HEK293 (cell line): ENCODE results near the gene MSH2.
"Not testable (repeated sequence)": the region's sequence is repeated elsewhere in the genome, so short reads cannot be mapped to it uniquely, and the experiment has no call there.

Source experiments
- CTCF ChIA-PET: fragments of 350-600 bp; formaldehyde crosslinking; extraction: SDS; loops from one replicate; lab custom pipeline; 2021; ENCODE audit warnings: antibody characterized with exemption; lab: Yijun Ruan, JAX
- POLR2A ChIA-PET: fragments of 300-600 bp; formaldehyde crosslinking; extraction: SDS; loops from one replicate; lab custom pipeline; 2020; ENCODE audit warnings: antibody characterized with exemption, inconsistent platforms; lab: Yijun Ruan, JAX
- H3K27ac ChIP-seq: fragments of 200-500 bp; sonication (Bioruptor generic); 2 replicates; pipeline ENCODE4 v1.5.1; 2014; ENCODE audit warnings: low read depth, low read length, control low read depth, inconsistent platforms; ENCODE audit errors: extremely low read depth
- H3K36me3 ChIP-seq, 2 experiments: fragments of 200-500 bp in 1 of 2; sonication (Bioruptor generic) in 1 of 2; 1 replicate in 1 of 2; 2 replicates in 1 of 2; pipeline ENCODE4 v1.5.1; 2014 to 2017; ENCODE audit warnings: inconsistent platforms in 2 of 2, low read length in 2 of 2; ENCODE audit not compliant: control insufficient read depth in 2 of 2, insufficient read depth in 1 of 2
- H3K4me1 ChIP-seq: fragments of 200-500 bp; sonication (Bioruptor generic); 2 replicates; pipeline ENCODE4 v1.5.1; 2014; ENCODE audit warnings: mild to moderate bottlenecking, low read length, inconsistent platforms; ENCODE audit not compliant: control insufficient read depth, insufficient read depth
- H3K4me3 ChIP-seq: 2 replicates; pipeline ENCODE4 v1.5.1; 2011; ENCODE audit warnings: low read depth, mild to moderate bottlenecking, control low read depth, low read length, moderate library complexity
- H3K9me3 ChIP-seq: fragments of 200-500 bp; sonication (Bioruptor generic); 2 replicates; pipeline ENCODE4 v1.5.1; 2014; ENCODE audit warnings: low read depth, low read length, inconsistent platforms; ENCODE audit not compliant: control insufficient read depth, insufficient read depth
- INSM2 ChIP-seq: fragments of 450-650 bp; formaldehyde crosslinking; IDR thresholded peaks from 2 replicates; pipeline ENCODE4 v1.5.1; 2016; ENCODE audit warnings: missing biosample characterization, missing genetic modification characterization
- REPIN1 ChIP-seq: fragments of 450-650 bp; formaldehyde crosslinking; IDR thresholded peaks from 2 replicates; pipeline ENCODE4 v1.5.1; 2017; ENCODE audit warnings: missing biosample characterization, missing genetic modification characterization, low read depth
- SCRT2 ChIP-seq: fragments of 450-650 bp; formaldehyde crosslinking; IDR thresholded peaks from 2 replicates; pipeline ENCODE4 v1.5.1; 2016; ENCODE audit warnings: missing biosample characterization, missing genetic modification characterization
- SP3 ChIP-seq: fragments of 450-650 bp; formaldehyde crosslinking; IDR thresholded peaks from 2 replicates; pipeline ENCODE4 v1.5.1; 2016; ENCODE audit warnings: missing biosample characterization, missing genetic modification characterization
- YY2 ChIP-seq: fragments of 450-650 bp; formaldehyde crosslinking; IDR thresholded peaks from 2 replicates; pipeline ENCODE4 v1.5.1; 2016; ENCODE audit warnings: missing biosample characterization, missing genetic modification characterization
- ZBTB21 ChIP-seq: fragments of 450-650 bp; formaldehyde crosslinking; IDR thresholded peaks from 2 replicates; pipeline ENCODE4 v1.5.1; 2017; ENCODE audit warnings: missing biosample characterization, missing genetic modification characterization
- ZBTB44 ChIP-seq: fragments of 450-650 bp; IDR thresholded peaks from 2 replicates; pipeline ENCODE4 v1.5.1; 2018; ENCODE audit warnings: missing biosample characterization, mild to moderate bottlenecking, missing genetic modification characterization
- ZNF114 ChIP-seq: fragments of 450-650 bp; formaldehyde crosslinking; IDR thresholded peaks from 2 replicates; pipeline ENCODE4 v1.5.0; 2017; ENCODE audit warnings: missing biosample characterization, missing genetic modification characterization
- ZNF184 ChIP-seq: fragments of 450-650 bp; IDR thresholded peaks from 2 replicates; pipeline ENCODE4 v1.5.1; 2018; ENCODE audit warnings: missing biosample characterization, mild to moderate bottlenecking, missing genetic modification characterization
- ZNF2 ChIP-seq: fragments of 450-650 bp; formaldehyde crosslinking; IDR thresholded peaks from 2 replicates; pipeline ENCODE4 v1.5.1; 2016; ENCODE audit warnings: missing biosample characterization, missing genetic modification characterization
- ZNF280D ChIP-seq: fragments of 450-650 bp; formaldehyde crosslinking; IDR thresholded peaks from 2 replicates; pipeline ENCODE4 v1.5.1; 2016; ENCODE audit warnings: missing biosample characterization, missing genetic modification characterization
- ZNF292 ChIP-seq: fragments of 450-650 bp; formaldehyde crosslinking; IDR thresholded peaks from 2 replicates; pipeline ENCODE4 v1.5.1; 2016; ENCODE audit warnings: low read depth, missing biosample characterization, missing genetic modification characterization, borderline replicate concordance
- ZNF354C ChIP-seq: fragments of 450-650 bp; formaldehyde crosslinking; IDR thresholded peaks from 2 replicates; pipeline ENCODE4 v1.5.1; 2016; ENCODE audit warnings: missing biosample characterization, missing genetic modification characterization, low read depth, borderline replicate concordance
- ZNF362 ChIP-seq: fragments of 450-650 bp; formaldehyde crosslinking; IDR thresholded peaks from 2 replicates; pipeline ENCODE4 v1.5.1; 2016; ENCODE audit warnings: missing biosample characterization, missing genetic modification characterization
- ZNF433 ChIP-seq: fragments of 450-650 bp; formaldehyde crosslinking; IDR thresholded peaks from 2 replicates; pipeline ENCODE4 v1.5.1; 2016; ENCODE audit warnings: missing biosample characterization, missing genetic modification characterization, low read depth
- ZNF510 ChIP-seq: fragments of 450-650 bp; formaldehyde crosslinking; IDR thresholded peaks from 2 replicates; pipeline ENCODE4 v1.5.1; 2018; ENCODE audit warnings: mild to moderate bottlenecking, missing genetic modification characterization, missing biosample characterization; ENCODE audit not compliant: insufficient replicate concordance
- ZNF530 ChIP-seq: fragments of 450-650 bp; formaldehyde crosslinking; IDR thresholded peaks from 2 replicates; pipeline ENCODE4 v1.5.1; 2016; ENCODE audit warnings: low read depth, missing biosample characterization, missing genetic modification characterization
- ZNF558 ChIP-seq: fragments of 450-650 bp; formaldehyde crosslinking; IDR thresholded peaks from 2 replicates; pipeline ENCODE4 v1.5.1; 2016; ENCODE audit warnings: missing biosample characterization, missing genetic modification characterization
- ZNF580 ChIP-seq: fragments of 450-650 bp; formaldehyde crosslinking; IDR thresholded peaks from 2 replicates; pipeline ENCODE4 v1.5.1; 2016; ENCODE audit warnings: missing biosample characterization, missing genetic modification characterization
- ZNF654 ChIP-seq: fragments of 450-650 bp; formaldehyde crosslinking; IDR thresholded peaks from 2 replicates; pipeline ENCODE4 v1.5.1; 2016; ENCODE audit warnings: low read depth, missing biosample characterization, missing genetic modification characterization
- ZNF664 ChIP-seq: fragments of 450-650 bp; formaldehyde crosslinking; IDR thresholded peaks from 2 replicates; pipeline ENCODE4 v1.5.1; 2016; ENCODE audit warnings: missing biosample characterization, missing genetic modification characterization
- ZNF76 ChIP-seq: fragments of 450-650 bp; formaldehyde crosslinking; IDR thresholded peaks from 2 replicates; pipeline ENCODE4; 2016; ENCODE audit warnings: low read depth, missing biosample characterization, missing genetic modification characterization, borderline replicate concordance
- ZNF792 ChIP-seq: fragments of 450-650 bp; formaldehyde crosslinking; IDR thresholded peaks from 2 replicates; pipeline ENCODE4 v1.5.1; 2016; ENCODE audit warnings: missing biosample characterization, missing genetic modification characterization
- ZXDB ChIP-seq: fragments of 450-650 bp; formaldehyde crosslinking; IDR thresholded peaks from 2 replicates; pipeline ENCODE4 v1.5.1; 2016; ENCODE audit warnings: missing biosample characterization, missing genetic modification characterization

Gene MSH2

GRCh38 chr2:47433445-47433844 lies 30.5 kb downstream of the MSH2 start:
- POLR2A ChIA-PET, H3K27ac ChIP-seq, H3K4me3 ChIP-seq, CTCF ChIA-PET, H3K4me1 ChIP-seq, H3K9me3 ChIP-seq: not testable (repeated sequence)
- peaks cover 36 to 48% of the 10 kb centered on the region in 2 experiments for H3K36me3 ChIP-seq

- Histone ChIP-seq H3K9me3 (no peaks in the 10 kb centered on the region), H3K4me3 (no peak overlapping the region), H3K36me3 (peaks cover 27 to 41% of the 10 kb centered on the region in 2 experiments), H3K27ac (no peak overlapping the region), H3K4me1 (no peaks in the 10 kb centered on the region)
- ChIA-PET CTCF (interaction anchor here (0.6 to 6.7 kb wide), 32 partner anchors 9 to 997 kb away, joined by 3 to 72 read pairs (median 4); no protein-coding TSS in a partner anchor), POLR2A (no interaction called here)
- TF ChIP-seq ZNF664, result peak; percentile 84; the same call in 1 of the 2 replicates
- no peak for TF ChIP-seq ZNF114 (tag by site-specific recombination)
- no peak for TF ChIP-seq REPIN1 (tag by site-specific recombination)
- no peak for TF ChIP-seq ZNF792 (tag by site-specific recombination)
- 0 out of 2 replicates have a peak, but pooled peaks have one; percentile 25 for TF ChIP-seq ZNF362 (tag by site-specific recombination)
- TF ChIP-seq ZXDB (tag by site-specific recombination), result peak; percentile 80
- peak; percentile 71; the same call in 1 of the 2 replicates for TF ChIP-seq ZNF354C (tag by site-specific recombination)
- no peak for TF ChIP-seq SCRT2
- TF ChIP-seq YY2 (tag by site-specific recombination), result no peak
- peak; percentile 69 for TF ChIP-seq ZNF510
- no peak for TF ChIP-seq ZNF184
- TF ChIP-seq ZNF558 (tag by site-specific recombination), result peak; percentile 78
- TF ChIP-seq ZNF433 (tag by site-specific recombination), result peak; percentile 82; the same call in 1 of the 2 replicates
- TF ChIP-seq ZNF292, result peak; percentile 76; the same call in 1 of the 2 replicates
- peak; percentile 68; the same call in 1 of the 2 replicates for TF ChIP-seq ZNF580 (tag by site-specific recombination)
- no peak for TF ChIP-seq ZBTB44 (tag by site-specific recombination)
- TF ChIP-seq INSM2, result no peak
- TF ChIP-seq ZNF76 (tag by site-specific recombination), result no peak
- peak; percentile 62 for TF ChIP-seq ZNF654 (tag by site-specific recombination)
- TF ChIP-seq SP3, result peak; percentile 24; the same call in 1 of the 2 replicates
- TF ChIP-seq ZNF530 (tag by site-specific recombination), result peak; percentile 84; the same call in 1 of the 2 replicates
- no peak for TF ChIP-seq ZNF2 (tag by site-specific recombination)
- TF ChIP-seq ZNF280D (tag by site-specific recombination), result no peak
- 0 out of 2 replicates have a peak, but pooled peaks have one; percentile 49 for TF ChIP-seq ZBTB21 (tag by site-specific recombination)
Measured at GRCh38 chr2:47437287-47437686, 34.3 kb downstream of the MSH2 start.
